ENCODE data around the gene NHS. TPM values are rescaled to one million over a fixed set of nuclear protein-coding genes. Genes with fewer than 3 reads are reported as not detected.

Gene NHS
- total RNA-seq, 4 donors from 2014 or later, result 13.2 to 39.0 (median 31.5) TPM

DNA sequence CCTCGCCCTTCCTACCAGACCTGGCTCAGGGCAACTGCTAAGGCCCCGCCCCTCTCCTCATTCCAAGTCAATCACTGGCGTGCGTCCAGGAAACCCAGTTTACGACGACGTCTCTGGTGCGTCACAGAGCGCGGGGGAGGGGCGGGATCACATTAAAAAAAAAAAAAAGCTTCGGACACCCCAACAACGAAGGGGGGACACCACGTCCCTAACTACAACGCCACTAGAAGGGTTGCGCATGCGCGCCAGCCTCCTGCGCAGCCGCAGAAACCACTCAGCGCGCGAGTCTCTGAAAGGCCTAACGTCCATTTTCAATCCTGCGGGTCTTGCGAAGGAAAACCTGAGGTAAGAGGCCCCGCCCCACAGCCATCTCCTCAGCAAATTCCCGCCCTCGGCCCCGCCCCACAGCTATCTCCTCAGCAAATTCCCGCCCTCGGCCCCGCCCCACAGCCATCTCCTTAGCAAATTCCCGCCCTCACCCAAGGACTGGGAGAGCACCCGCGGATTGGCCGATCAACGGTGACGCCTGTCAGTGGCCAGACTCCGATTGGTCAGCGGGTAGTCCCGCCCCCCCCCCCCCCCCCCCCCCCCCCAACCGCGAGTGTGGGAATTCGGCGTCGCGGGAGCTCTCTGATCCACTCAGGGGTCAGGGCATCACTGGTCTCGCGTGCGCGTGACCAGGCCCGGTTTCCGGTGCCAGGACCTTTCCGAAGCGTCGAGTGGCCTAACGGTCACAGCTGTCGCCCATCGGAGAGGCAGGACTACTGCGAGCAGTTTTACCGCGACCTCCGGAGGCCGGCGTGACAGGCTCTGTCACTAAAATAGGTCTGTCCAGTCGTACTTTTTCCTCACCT is 362.1 kb downstream of the NHS start, which contains the start of gene SCML1:
TSS of gene SCML1 (plus strand) at position 638 of the 854 bp plus-strand sequence. CDS start 6,694 bp downstream, outside the sequence.
- Histone ChIP-seq H3K36me3 (no peaks in the 10 kb centered on the region), H3K9me3 (no peaks in the 10 kb centered on the region), H3K27ac (peak within 1 kb of the TSS; percentile 79 to 97 (median 92)), H3K4me3 (peak within 1 kb of the TSS; percentile 43 to 68 (median 50)), H3K27me3 (no peaks in the 10 kb centered on the region), H3K4me1 (peaks cover 0 to 11% (median 0%) of the 10 kb centered on the region in 4 donors)
- TF ChIP-seq POLR2A (IDR thresholded peaks at IDR 0.05) (peak; percentile 36 to 65), EP300 (IDR thresholded peaks at IDR 0.05) (peak; percentile 58 to 84), CTCF (IDR thresholded peaks at IDR 0.05) (no peak)
- WGBS, 2 donors, result 1 to 41% methylated on average over 27 to 56 of the region's 67 CpGs
- DNase-seq (ENCODE audit: low spot score in 2 of 2), result peak; percentile 94 to 95

GRCh38 chrX:17737710-17737985 is 362.6 kb downstream of the NHS start:
- Histone ChIP-seq H3K9me3 (no peaks in the 10 kb centered on the region), H3K36me3 (no peaks in the 10 kb centered on the region), H3K27me3 (no peaks in the 10 kb centered on the region), H3K27ac (peak overlapping the region; percentile 79 to 97 (median 92)), H3K4me3 (peak overlapping the region; percentile 43 to 68 (median 50)), H3K4me1 (peaks cover 0 to 11% (median 0%) of the 10 kb centered on the region in 4 donors)
- TF ChIP-seq POLR2A (IDR thresholded peaks at IDR 0.05) (no peak), CTCF (IDR thresholded peaks at IDR 0.05) (no peak), EP300 (IDR thresholded peaks at IDR 0.05) (no peak)
- DNase-seq (ENCODE audit: low spot score in 2 of 2), result no peak
- WGBS, 2 donors, result 0 to 47% methylated on average over 1 to 15 of the region's 15 CpGs

GRCh38 chrX:17737986-17738713 is 363.1 kb downstream of the NHS start:
- peaks cover 0 to 11% (median 0%) of the 10 kb centered on the region in 4 donors for H3K4me1 ChIP-seq
- H3K27ac ChIP-seq, result peak overlapping the region; percentile 79 to 97 (median 92)
- TF ChIP-seq CTCF (IDR thresholded peaks at IDR 0.05), result no peak
- no peak for TF ChIP-seq POLR2A (IDR thresholded peaks at IDR 0.05)
- no peak for TF ChIP-seq EP300 (IDR thresholded peaks at IDR 0.05)
- H3K27me3 ChIP-seq, result no peaks in the 10 kb centered on the region
- peak; percentile 14 to 28 for DNase-seq (ENCODE audit: low spot score in 2 of 2)
- no peaks in the 10 kb centered on the region for H3K36me3 ChIP-seq
- 0 to 34% methylated on average over 45 of the region's 45 CpGs for WGBS, 2 donors
- peak overlapping the region; percentile 43 to 68 (median 50) for H3K4me3 ChIP-seq
- H3K9me3 ChIP-seq, result no peaks in the 10 kb centered on the region

GRCh38 chrX:17738737-17739535 is 363.9 kb downstream of the NHS start:
- no peaks in the 10 kb centered on the region for H3K27me3 ChIP-seq
- peak overlapping the region; percentile 43 to 68 (median 50) for H3K4me3 ChIP-seq
- H3K27ac ChIP-seq, result peak overlapping the region; percentile 79 to 97 (median 92)
- no peak for DNase-seq (ENCODE audit: low spot score in 2 of 2)
- no peaks in the 10 kb centered on the region for H3K9me3 ChIP-seq
- 18 to 50% methylated on average over 6 of the region's 6 CpGs for WGBS, 2 donors
- no peaks in the 10 kb centered on the region for H3K36me3 ChIP-seq
- H3K4me1 ChIP-seq, result peaks cover 0 to 11% (median 0%) of the 10 kb centered on the region in 4 donors
- no peak for TF ChIP-seq EP300 (IDR thresholded peaks at IDR 0.05)
- TF ChIP-seq CTCF (IDR thresholded peaks at IDR 0.05), result no peak
- no peak for TF ChIP-seq POLR2A (IDR thresholded peaks at IDR 0.05)
